ENCODE results near the gene SMCO4. TPM values are rescaled to one million over a fixed set of nuclear protein-coding genes. Genes with fewer than 3 reads are reported as not detected.

The SMCO4 gene
- total RNA-seq, 1 experiment from 2014 or later: 14.1 TPM

DNA sequence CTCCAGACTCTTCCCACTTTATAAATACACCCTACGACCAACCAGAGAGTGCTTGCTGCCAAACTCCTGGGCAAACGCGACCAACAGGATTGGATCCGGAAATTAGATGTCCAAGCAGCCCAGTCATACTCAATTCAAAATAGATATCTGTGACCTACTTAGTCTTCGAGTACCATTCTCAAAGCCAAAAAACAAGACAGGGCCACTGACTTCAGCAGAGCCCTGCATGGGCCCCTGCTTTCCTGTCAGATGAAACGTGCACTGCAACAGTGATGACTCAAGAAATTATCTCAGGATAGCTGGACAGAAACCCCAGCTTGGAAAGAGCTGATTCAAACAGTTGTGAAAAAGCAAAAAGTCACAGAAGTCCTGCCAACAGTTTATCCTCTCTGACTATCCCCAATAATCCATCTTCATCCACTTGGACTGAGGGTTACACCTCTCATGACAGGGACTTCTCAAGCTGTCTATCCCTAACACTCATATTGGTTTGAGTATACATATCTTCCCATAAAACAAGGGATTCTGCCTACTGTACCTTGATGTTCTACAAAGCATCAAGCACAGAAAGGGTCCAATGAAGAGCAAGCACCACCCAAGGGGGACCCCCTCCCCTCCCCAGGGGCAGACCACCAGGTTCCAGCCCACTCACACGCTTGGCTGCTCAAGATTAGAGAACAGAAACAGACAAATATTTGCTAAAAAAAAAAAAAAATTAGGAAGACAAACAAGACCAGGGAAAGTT is 17.4 kb downstream of the SMCO4 start:
- Histone ChIP-seq H3K27ac (ENCODE audit: low read length) (no peak overlapping the region), H3K27me3 (ENCODE audit: control insufficient read depth, insufficient read depth, low read length) (no peaks in the 10 kb centered on the region), H3K4me1 (ENCODE audit: control insufficient read depth, insufficient read depth, low read length) (no peaks in the 10 kb centered on the region), H3K4me3 (ENCODE audit: low read depth in 2 of 2, low read length in 2 of 2) (no peak overlapping the region), H3K36me3 (ENCODE audit: control insufficient read depth, insufficient read depth, low read length) (no peaks in the 10 kb centered on the region), H3K9me3 (ENCODE audit: control insufficient read depth, insufficient read depth, low read depth, low read length) (no peaks in the 10 kb centered on the region)
- TF ChIP-seq, protein P1, sequence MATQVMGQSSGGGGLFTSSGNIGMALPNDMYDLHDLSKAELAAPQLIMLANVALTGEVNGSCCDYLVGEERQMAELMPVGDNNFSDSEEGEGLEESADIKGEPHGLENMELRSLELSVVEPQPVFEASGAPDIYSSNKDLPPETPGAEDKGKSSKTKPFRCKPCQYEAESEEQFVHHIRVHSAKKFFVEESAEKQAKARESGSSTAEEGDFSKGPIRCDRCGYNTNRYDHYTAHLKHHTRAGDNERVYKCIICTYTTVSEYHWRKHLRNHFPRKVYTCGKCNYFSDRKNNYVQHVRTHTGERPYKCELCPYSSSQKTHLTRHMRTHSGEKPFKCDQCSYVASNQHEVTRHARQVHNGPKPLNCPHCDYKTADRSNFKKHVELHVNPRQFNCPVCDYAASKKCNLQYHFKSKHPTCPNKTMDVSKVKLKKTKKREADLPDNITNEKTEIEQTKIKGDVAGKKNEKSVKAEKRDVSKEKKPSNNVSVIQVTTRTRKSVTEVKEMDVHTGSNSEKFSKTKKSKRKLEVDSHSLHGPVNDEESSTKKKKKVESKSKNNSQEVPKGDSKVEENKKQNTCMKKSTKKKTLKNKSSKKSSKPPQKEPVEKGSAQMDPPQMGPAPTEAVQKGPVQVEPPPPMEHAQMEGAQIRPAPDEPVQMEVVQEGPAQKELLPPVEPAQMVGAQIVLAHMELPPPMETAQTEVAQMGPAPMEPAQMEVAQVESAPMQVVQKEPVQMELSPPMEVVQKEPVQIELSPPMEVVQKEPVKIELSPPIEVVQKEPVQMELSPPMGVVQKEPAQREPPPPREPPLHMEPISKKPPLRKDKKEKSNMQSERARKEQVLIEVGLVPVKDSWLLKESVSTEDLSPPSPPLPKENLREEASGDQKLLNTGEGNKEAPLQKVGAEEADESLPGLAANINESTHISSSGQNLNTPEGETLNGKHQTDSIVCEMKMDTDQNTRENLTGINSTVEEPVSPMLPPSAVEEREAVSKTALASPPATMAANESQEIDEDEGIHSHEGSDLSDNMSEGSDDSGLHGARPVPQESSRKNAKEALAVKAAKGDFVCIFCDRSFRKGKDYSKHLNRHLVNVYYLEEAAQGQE (IDR thresholded peaks at IDR 0.05; ENCODE audit: insufficient read depth in 1 of 2, low read depth in 2 of 2, low read length in 1 of 2): no peak
- no peak for TF ChIP-seq POLR2AphosphoS5 (IDR thresholded peaks at IDR 0.05; ENCODE audit: low read depth, low read length)
- TF ChIP-seq, protein P2, sequence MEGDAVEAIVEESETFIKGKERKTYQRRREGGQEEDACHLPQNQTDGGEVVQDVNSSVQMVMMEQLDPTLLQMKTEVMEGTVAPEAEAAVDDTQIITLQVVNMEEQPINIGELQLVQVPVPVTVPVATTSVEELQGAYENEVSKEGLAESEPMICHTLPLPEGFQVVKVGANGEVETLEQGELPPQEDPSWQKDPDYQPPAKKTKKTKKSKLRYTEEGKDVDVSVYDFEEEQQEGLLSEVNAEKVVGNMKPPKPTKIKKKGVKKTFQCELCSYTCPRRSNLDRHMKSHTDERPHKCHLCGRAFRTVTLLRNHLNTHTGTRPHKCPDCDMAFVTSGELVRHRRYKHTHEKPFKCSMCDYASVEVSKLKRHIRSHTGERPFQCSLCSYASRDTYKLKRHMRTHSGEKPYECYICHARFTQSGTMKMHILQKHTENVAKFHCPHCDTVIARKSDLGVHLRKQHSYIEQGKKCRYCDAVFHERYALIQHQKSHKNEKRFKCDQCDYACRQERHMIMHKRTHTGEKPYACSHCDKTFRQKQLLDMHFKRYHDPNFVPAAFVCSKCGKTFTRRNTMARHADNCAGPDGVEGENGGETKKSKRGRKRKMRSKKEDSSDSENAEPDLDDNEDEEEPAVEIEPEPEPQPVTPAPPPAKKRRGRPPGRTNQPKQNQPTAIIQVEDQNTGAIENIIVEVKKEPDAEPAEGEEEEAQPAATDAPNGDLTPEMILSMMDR (IDR thresholded peaks at IDR 0.05): no peak
- no peak for TF ChIP-seq SIN3A (IDR thresholded peaks at IDR 0.05; ENCODE audit: borderline replicate concordance, insufficient read depth, low read depth, low read length)
- TF ChIP-seq TCF7L2 (IDR thresholded peaks at IDR 0.05; ENCODE audit: low read depth, low read length): no peak
- in situ Hi-C loops (cut with HindIII; ENCODE audit: low pct_unique_long_range_greater_than_20kb, low sequenced_read_pairs) (no loop called here), intact Hi-C loops (cut with micrococcal nuclease; ENCODE audit: unreplicated experiment) (no loop called here)
- ATAC-seq (no peak), DNase-seq (ENCODE audit: low read depth, low spot score) (no peak)
- ChIA-PET POLR2A (no interaction called here), CTCF (no interaction called here)
- no TSS peak for BruUV-seq (replicated peaks)

DNA sequence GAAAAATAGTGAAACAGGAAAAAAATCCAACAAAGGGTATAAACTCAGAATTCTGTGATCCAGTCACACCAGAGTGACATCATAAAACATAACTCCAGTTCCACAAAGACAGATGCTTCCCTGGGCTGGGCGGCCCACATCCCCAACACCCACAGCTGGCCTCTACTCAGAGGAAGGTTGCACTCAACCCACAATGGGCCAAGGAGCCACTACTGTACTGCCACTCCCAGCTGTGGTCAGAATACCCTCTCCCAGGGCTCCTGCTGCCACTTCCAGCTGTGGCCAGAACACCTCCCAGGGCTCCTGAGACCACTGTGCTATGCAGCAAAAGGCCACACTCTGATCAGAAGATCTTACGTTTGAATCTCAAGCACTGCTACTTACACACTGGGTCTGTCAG is 18.3 kb downstream of the SMCO4 start:
- Histone ChIP-seq H3K27me3 (ENCODE audit: control insufficient read depth, insufficient read depth, low read length) (no peaks in the 10 kb centered on the region), H3K9me3 (ENCODE audit: control insufficient read depth, insufficient read depth, low read depth, low read length) (no peaks in the 10 kb centered on the region), H3K4me1 (ENCODE audit: control insufficient read depth, insufficient read depth, low read length) (no peaks in the 10 kb centered on the region), H3K27ac (ENCODE audit: low read length) (no peak overlapping the region), H3K36me3 (ENCODE audit: control insufficient read depth, insufficient read depth, low read length) (no peaks in the 10 kb centered on the region), H3K4me3 (ENCODE audit: low read depth in 2 of 2, low read length in 2 of 2) (no peak overlapping the region)
- ChIA-PET CTCF (no interaction called here), POLR2A (no interaction called here)
- DNase-seq (ENCODE audit: low read depth, low spot score) (no peak), ATAC-seq (no peak)
- TF ChIP-seq, protein P1 (IDR thresholded peaks at IDR 0.05; ENCODE audit: insufficient read depth in 1 of 2, low read depth in 2 of 2, low read length in 1 of 2): no peak
- TF ChIP-seq SIN3A (IDR thresholded peaks at IDR 0.05; ENCODE audit: borderline replicate concordance, insufficient read depth, low read depth, low read length) (no peak), TCF7L2 (IDR thresholded peaks at IDR 0.05; ENCODE audit: low read depth, low read length) (no peak), POLR2AphosphoS5 (IDR thresholded peaks at IDR 0.05; ENCODE audit: low read depth, low read length) (no peak)
- TF ChIP-seq, protein P2 (IDR thresholded peaks at IDR 0.05): no peak
- intact Hi-C loops (cut with micrococcal nuclease; ENCODE audit: unreplicated experiment) (no loop called here), in situ Hi-C loops (cut with HindIII; ENCODE audit: low pct_unique_long_range_greater_than_20kb, low sequenced_read_pairs) (no loop called here)
- BruUV-seq (replicated peaks): no TSS peak

All from Panc1 (cell line).